Right atrium auricular region (tissue), 2 donors: ENCODE results near the gene TIMM44. TPM values are rescaled to one million over a fixed set of nuclear protein-coding genes. Genes with fewer than 3 reads are reported as not detected.
A peak's percentile ranks its signal among the peaks of the same experiment; 100 is the strongest.

ENCODE experiments used
- DNase-seq: peaks from one replicate; pipeline ENCODE4 v3.0.0-alpha.2; 2019; ENCODE audit warnings: low spot score
- H3K27ac ChIP-seq, 2 donors: fragments of 200-600 bp; sonication (generic); 1 replicate in 1 of 2; 2 replicates in 1 of 2; pipeline ENCODE4 v1.5.1; 2016 to 2019
- H3K27me3 ChIP-seq, 2 donors: fragments of 200-600 bp; sonication (generic); one replicate each; pipeline versions ENCODE4 v1.5.1 to v1.6.0; 2017 to 2019
- H3K36me3 ChIP-seq: fragments of 200-600 bp; sonication (generic); one replicate; pipeline ENCODE4 v1.5.1; 2016
- H3K4me1 ChIP-seq, 2 donors: fragments of 200-600 bp; sonication (generic); one replicate each; pipeline versions ENCODE4 v1.5.1 to v1.6.0; 2017 to 2019
- H3K4me3 ChIP-seq, 2 donors: fragments of 200-600 bp; sonication (generic); 1 replicate in 1 of 2; 2 replicates in 1 of 2; pipeline ENCODE4 v1.5.1; 2017 to 2019; ENCODE audit warnings: mild to moderate bottlenecking in 1 of 2, moderate library complexity in 1 of 2
- H3K9me3 ChIP-seq, 2 donors: fragments of 200-600 bp; sonication (generic); one replicate each; pipeline ENCODE4 v1.5.1; 2019
- total RNA-seq, 2 donors: library from RNA; depleted of rRNA; stranded (reverse); fragments of >200 nt; gene quantifications; one replicate each; pipeline ENCODE4 v1.1.0, GENCODE V29; 2016
- TF ChIP-seq, protein P1 (sequence below), 2 donors: fragments of 200-600 bp; sonication (generic); IDR thresholded peaks; one replicate each; pipeline ENCODE4 v1.5.1; 2019; ENCODE audit warnings: antibody characterized with exemption in 2 of 2

The TIMM44 gene
- total RNA-seq, 2 donors from 2014 or later: 49.1 to 64.1 TPM

DNA sequence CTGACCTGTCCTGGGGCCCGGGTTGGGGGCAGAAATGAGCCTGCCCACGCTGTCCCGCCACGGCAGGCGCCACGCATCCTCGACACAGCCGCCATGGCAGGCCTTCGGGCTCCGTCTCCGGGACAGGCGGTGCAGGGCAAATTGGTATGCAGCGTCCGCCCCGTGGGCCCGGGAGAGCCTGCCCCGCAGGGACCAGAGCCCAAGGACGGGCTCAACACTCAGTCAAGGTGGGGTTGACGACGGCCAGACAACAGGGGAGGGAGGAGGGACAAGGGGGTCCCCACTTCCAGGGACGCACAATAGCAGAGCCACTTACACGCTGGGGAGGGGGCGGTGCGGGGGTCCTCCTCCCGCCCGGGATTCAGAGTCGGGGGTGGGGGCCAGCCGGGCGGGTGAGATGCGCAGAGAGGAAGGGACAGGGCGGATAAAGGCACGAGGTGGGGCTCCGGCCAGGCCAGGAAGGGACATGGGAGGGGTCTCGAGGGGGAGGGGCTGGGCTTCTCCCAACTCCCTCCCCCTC, 18.8 kb downstream of the TIMM44 start:
- H3K4me3 ChIP-seq: peak overlapping the region in 1 of 2 donors; percentile 54
- no peak overlapping the region for H3K27ac ChIP-seq

DNA sequence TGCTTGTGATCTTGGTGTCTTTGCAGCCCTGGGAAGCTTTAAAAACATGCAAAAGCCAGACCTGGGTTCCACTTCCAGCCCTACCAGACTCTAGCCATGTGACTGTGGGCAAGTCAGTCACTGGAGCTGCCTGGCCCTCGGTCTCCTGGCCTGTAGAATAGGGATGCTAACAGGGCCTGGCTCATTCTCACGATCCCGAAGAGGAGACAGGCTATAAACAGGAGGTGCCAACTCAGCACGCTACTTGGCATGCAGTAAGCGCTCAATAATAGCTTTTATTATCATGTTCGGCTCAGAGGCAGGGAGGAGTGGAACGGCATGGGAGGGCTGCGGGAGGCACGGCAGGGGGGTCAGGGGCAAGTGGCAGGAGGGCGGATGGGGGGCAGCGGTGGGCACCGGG, 19.2 kb downstream of the TIMM44 start:
- Histone ChIP-seq H3K27ac (no peak overlapping the region), H3K4me3 (no peak overlapping the region), H3K27me3 (no peaks in the 10 kb centered on the region), H3K9me3 (no peaks in the 10 kb centered on the region), H3K4me1 (peaks cover 0 to 66% of the 10 kb centered on the region in 2 donors), H3K36me3 (peaks cover 15% of the 10 kb centered on the region)
- TF ChIP-seq, protein P1, sequence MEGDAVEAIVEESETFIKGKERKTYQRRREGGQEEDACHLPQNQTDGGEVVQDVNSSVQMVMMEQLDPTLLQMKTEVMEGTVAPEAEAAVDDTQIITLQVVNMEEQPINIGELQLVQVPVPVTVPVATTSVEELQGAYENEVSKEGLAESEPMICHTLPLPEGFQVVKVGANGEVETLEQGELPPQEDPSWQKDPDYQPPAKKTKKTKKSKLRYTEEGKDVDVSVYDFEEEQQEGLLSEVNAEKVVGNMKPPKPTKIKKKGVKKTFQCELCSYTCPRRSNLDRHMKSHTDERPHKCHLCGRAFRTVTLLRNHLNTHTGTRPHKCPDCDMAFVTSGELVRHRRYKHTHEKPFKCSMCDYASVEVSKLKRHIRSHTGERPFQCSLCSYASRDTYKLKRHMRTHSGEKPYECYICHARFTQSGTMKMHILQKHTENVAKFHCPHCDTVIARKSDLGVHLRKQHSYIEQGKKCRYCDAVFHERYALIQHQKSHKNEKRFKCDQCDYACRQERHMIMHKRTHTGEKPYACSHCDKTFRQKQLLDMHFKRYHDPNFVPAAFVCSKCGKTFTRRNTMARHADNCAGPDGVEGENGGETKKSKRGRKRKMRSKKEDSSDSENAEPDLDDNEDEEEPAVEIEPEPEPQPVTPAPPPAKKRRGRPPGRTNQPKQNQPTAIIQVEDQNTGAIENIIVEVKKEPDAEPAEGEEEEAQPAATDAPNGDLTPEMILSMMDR (IDR thresholded peaks at IDR 0.05): no peak
- no peak for DNase-seq

More for the DNA sequence above, 18.8 kb downstream of the TIMM44 start:
- H3K4me1 ChIP-seq: peaks cover 0 to 66% of the 10 kb centered on the region in 2 donors
- no peaks in the 10 kb centered on the region for H3K27me3 ChIP-seq
- H3K9me3 ChIP-seq: no peaks in the 10 kb centered on the region
- no peak for DNase-seq
- peaks cover 15% of the 10 kb centered on the region for H3K36me3 ChIP-seq
- TF ChIP-seq, protein P1 (IDR thresholded peaks at IDR 0.05): no peak

DNA sequence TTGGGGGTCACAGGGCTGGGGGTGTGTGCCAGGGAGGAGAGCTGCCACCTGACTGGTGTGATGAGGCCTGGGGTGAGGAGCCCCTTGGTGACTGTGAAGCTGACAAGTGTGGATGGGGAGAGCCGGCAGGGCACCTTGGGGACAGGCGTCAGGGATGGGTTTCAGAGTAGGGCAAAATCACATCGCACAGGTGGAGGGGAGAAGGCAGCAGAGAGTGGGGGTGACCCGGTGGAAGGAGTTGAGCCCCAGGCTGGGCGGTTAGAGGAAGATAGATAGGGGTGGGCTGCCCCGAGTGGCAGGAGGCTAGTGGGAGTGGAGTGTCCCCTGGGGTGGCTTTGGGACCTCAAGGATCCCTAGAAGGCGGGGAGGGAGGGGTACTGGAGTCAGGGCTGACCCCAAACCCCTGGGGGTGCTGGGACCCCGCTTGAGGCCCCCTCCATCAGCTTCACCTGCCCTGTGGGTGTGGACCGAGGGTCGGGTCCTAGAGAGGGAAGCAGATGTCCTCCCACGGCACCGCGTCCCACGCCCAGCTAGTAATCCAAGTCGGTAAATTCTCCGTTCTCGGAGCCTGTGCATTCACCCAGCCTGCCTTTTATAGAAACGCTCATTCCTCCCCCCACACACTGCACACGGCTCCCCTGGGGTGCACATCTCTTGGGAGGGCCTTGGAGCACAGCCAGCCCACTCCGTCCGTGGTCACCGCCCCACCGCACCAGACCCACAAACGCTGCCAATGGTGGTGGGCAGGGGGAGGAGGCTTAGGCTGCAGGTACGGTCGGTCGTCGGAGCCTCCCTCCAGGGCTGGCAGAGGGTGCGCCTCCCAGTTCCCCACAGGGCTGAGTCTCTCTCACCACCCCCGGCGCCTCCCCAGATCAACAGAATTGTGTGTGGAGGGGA, 19.9 kb downstream of the TIMM44 start:
- TF ChIP-seq, protein P1 (IDR thresholded peaks at IDR 0.05): no peak
- no peak for DNase-seq
- Histone ChIP-seq H3K27ac (no peak overlapping the region), H3K4me3 (no peak overlapping the region), H3K4me1 (peaks cover 0 to 65% of the 10 kb centered on the region in 2 donors), H3K9me3 (no peaks in the 10 kb centered on the region), H3K27me3 (no peaks in the 10 kb centered on the region), H3K36me3 (peaks cover 15% of the 10 kb centered on the region)

DNA sequence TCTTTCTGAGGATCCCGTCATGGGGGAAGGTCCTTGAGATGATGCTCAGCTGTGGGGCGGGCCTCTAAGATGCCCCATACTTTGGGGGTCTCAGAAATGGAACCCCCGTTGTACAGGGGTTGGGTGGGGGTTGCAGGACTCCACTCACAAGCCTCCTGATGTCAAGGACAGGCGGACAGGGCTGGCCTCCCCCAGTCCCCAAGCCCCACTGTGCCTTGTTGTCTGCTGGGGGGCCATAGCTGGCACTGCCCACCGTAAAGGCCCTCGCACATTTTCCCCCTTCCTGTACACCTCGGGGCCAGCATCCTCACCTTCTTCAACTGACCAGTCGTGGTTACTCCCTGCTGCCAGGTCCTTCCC, 20.6 kb downstream of the TIMM44 start:
- Histone ChIP-seq H3K36me3 (peaks cover 15% of the 10 kb centered on the region), H3K27ac (no peak overlapping the region), H3K4me3 (no peak overlapping the region), H3K27me3 (peaks cover 0 to 4% of the 10 kb centered on the region in 2 donors), H3K9me3 (no peaks in the 10 kb centered on the region), H3K4me1 (peaks cover 0 to 60% of the 10 kb centered on the region in 2 donors)
- TF ChIP-seq, protein P1 (IDR thresholded peaks at IDR 0.05): no peak
- DNase-seq: no peak

DNA sequence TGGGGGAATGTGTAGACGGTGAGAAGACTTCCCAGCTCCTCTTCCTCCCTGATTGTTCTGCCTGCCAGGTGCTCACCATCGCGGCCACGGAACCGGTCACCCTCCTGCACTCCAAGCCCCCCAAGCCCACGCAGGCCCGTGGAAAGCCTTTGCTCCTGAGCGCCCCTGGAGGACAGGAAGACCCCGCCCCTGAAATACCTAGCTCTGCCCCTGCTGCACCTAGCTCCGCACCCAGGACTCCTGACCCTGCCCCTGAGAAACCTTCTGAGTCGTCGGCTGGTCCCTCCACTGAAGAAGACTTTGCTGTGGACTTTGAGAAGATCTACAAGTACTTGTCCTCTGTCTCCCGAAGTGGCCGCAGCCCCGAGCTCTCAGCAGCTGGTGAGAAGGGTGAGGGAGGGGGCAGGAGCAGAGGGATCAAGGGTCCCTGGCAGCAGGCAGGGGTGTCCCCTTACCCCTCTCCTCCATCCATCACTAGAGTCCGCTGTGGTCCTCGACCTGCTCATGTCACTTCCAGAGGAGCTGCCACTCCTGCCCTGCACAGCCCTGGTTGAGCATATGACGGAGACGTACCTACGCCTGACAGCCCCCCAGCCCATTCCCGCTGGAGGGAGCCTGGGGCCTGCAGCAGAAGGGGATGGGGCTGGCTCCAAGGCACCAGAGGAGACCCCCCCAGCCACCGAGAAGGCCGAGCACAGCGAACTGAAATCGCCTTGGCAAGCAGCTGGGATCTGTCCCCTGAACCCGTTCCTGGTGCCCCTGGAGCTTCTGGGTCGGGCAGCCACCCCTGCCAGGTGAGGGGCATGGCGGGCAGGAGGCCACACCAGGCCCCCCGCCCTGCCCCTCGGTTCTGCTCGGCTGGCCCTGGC, 21.3 kb downstream of the TIMM44 start:
- Histone ChIP-seq H3K27me3 (peaks cover 0 to 9% of the 10 kb centered on the region in 2 donors), H3K27ac (no peak overlapping the region), H3K4me3 (no peak overlapping the region), H3K36me3 (peaks cover 15% of the 10 kb centered on the region), H3K9me3 (no peaks in the 10 kb centered on the region), H3K4me1 (peaks cover 0 to 60% of the 10 kb centered on the region in 2 donors)
- TF ChIP-seq, protein P1 (IDR thresholded peaks at IDR 0.05): no peak
- no peak for DNase-seq
